SU-DHL-6 (cell line): ENCODE measurements around the gene STK32A.

Source experiments
- H2AFZ ChIP-seq: fragments of 200-600 bp; sonication (generic); 2 replicates; pipeline ENCODE4 v1.6.1; 2014; ENCODE audit warnings: low read depth, mild to moderate bottlenecking, moderate library complexity, mixed read lengths, antibody characterized with exemption, low read length; ENCODE audit not compliant: severe bottlenecking
- H3F3A ChIP-seq: fragments of 200-600 bp; shearing (Covaris generic); 2 replicates; pipeline ENCODE4 v1.6.0; 2016; ENCODE audit warnings: antibody characterized with exemption, mild to moderate bottlenecking; ENCODE audit not compliant: insufficient read depth
- H3K27ac ChIP-seq: fragments of 200-600 bp; sonication (generic); 2 replicates; pipeline ENCODE4 v1.5.1; 2016; ENCODE audit warnings: low read depth, mild to moderate bottlenecking, low read length, moderate library complexity, mixed read lengths
- H3K27me3 ChIP-seq: fragments of 200-600 bp; sonication (generic), shearing (Covaris generic); 2 replicates; pipeline ENCODE4 v1.6.0; 2014; ENCODE audit warnings: mild to moderate bottlenecking, low read length
- H3K36me3 ChIP-seq: fragments of 200-600 bp; sonication (generic); 2 replicates; pipeline ENCODE4 v1.6.1; 2014; ENCODE audit warnings: mild to moderate bottlenecking, low read length, mixed read lengths
- H3K4me2 ChIP-seq: fragments of 300-600, 200-600 bp; shearing (Covaris generic), sonication (generic); 2 replicates; pipeline ENCODE4 v1.6.0; 2014; ENCODE audit warnings: low read length, low read depth, mild to moderate bottlenecking; ENCODE audit not compliant: poor library complexity, severe bottlenecking
- H3K4me3 ChIP-seq: fragments of 200-600 bp; sonication (generic); 2 replicates; pipeline ENCODE4 v1.5.1; 2014; ENCODE audit warnings: antibody characterized with exemption, low read length, mild to moderate bottlenecking, mixed read lengths; ENCODE audit not compliant: insufficient read depth, poor library complexity, severe bottlenecking
- H3K79me2 ChIP-seq: fragments of 200-600 bp; sonication (generic); 2 replicates; pipeline ENCODE4 v1.6.1; 2014; ENCODE audit warnings: mild to moderate bottlenecking, low read length, moderate library complexity; ENCODE audit not compliant: insufficient read depth
- H3K9ac ChIP-seq: fragments of 200-600 bp; sonication (generic); 2 replicates; pipeline ENCODE4 v1.7.0; 2014; ENCODE audit warnings: mild to moderate bottlenecking, low read length
- H3K9me2 ChIP-seq: fragments of 200-600 bp; sonication (generic); replicated peaks from 2 replicates; pipeline ENCODE4 v1.6.1; 2014; ENCODE audit warnings: low read length; ENCODE audit not compliant: insufficient read depth
- H3K9me3 ChIP-seq: fragments of 200-600 bp; sonication (generic); 2 replicates; pipeline ENCODE4 v1.6.1; 2014; ENCODE audit warnings: low read length, mixed read lengths; ENCODE audit not compliant: insufficient read depth
- H4K20me1 ChIP-seq: fragments of 200-600 bp; sonication (generic); 2 replicates; pipeline ENCODE4 v1.6.1; 2014; ENCODE audit warnings: low read depth, mild to moderate bottlenecking, antibody characterized with exemption, low read length, moderate library complexity, mixed read lengths
- EZH2phosphoT487 ChIP-seq: fragments of 200-600 bp; sonication (generic), shearing (Covaris generic); conservative IDR thresholded peaks from 2 replicates; pipeline ENCODE4 v1.6.1; 2018; ENCODE audit warnings: mild to moderate bottlenecking, antibody characterized with exemption, low read length, moderate library complexity, mixed read lengths
- TF ChIP-seq, protein P1 (sequence below): fragments of 200-600 bp; sonication (generic); IDR thresholded peaks from one replicate; pipeline ENCODE4 v1.5.1; 2017; ENCODE audit warnings: antibody characterized with exemption, mild to moderate bottlenecking, low read length, moderate library complexity; ENCODE audit not compliant: insufficient read depth, poor library complexity, severe bottlenecking

The STK32A gene

DNA sequence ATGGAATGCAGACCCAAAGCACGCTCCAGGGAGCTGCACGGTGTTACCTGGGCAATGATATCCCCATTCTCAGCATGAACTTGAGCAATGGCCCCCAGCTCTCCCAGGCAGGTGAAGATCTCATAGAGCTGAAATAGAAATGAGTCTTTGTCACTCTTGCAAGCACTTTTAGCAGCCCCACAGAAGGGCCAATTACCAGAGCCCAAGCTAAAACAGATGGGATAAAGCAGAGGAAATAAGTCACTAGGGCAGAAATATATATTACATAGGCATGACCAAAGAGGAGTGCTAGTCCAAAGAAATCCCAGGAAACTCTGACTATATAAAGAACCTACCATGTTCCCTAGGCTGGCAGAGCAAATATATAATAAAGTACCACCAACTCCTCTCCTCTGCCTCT, 177.7 kb downstream of the STK32A start:
- H3K9ac ChIP-seq = no peak overlapping the region
- no peaks in the 10 kb centered on the region for H3K36me3 ChIP-seq
- no peaks in the 10 kb centered on the region for H3K79me2 ChIP-seq
- no peaks in the 10 kb centered on the region for H3K27me3 ChIP-seq
- H3K4me3 ChIP-seq = no peak overlapping the region
- no peak overlapping the region for H3K4me2 ChIP-seq
- H3K27ac ChIP-seq = no peak overlapping the region
- H2AFZ ChIP-seq = no peak overlapping the region
- TF ChIP-seq EZH2phosphoT487 = no peak
- TF ChIP-seq, protein P1, sequence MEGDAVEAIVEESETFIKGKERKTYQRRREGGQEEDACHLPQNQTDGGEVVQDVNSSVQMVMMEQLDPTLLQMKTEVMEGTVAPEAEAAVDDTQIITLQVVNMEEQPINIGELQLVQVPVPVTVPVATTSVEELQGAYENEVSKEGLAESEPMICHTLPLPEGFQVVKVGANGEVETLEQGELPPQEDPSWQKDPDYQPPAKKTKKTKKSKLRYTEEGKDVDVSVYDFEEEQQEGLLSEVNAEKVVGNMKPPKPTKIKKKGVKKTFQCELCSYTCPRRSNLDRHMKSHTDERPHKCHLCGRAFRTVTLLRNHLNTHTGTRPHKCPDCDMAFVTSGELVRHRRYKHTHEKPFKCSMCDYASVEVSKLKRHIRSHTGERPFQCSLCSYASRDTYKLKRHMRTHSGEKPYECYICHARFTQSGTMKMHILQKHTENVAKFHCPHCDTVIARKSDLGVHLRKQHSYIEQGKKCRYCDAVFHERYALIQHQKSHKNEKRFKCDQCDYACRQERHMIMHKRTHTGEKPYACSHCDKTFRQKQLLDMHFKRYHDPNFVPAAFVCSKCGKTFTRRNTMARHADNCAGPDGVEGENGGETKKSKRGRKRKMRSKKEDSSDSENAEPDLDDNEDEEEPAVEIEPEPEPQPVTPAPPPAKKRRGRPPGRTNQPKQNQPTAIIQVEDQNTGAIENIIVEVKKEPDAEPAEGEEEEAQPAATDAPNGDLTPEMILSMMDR = no peak
- H3K9me3 ChIP-seq = no peaks in the 10 kb centered on the region
- H4K20me1 ChIP-seq = no peaks in the 10 kb centered on the region
- H3F3A ChIP-seq = no peaks in the 10 kb centered on the region
- no peaks in the 10 kb centered on the region for H3K9me2 ChIP-seq

DNA sequence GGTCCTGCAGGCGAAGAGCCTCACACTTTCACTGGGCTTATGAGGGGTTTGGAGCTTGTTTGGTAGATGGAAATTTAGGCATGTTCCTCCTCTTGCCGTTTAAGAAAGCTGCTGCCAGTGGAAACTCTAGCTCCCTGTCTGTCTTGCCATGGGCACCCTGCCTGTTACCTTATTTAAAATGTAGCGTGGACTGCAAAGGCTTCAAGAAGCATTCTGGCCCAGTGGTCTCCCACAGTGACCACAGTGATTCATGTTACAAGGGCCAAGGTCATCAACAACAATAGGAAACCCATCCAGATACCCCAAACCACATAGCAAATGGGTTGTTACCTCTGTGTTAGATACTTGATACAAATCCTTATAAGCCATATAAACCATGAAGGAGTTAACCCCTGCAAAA, 178.4 kb downstream of the STK32A start:
- Histone ChIP-seq H3K36me3 (no peaks in the 10 kb centered on the region), H2AFZ (no peak overlapping the region), H3K4me2 (no peak overlapping the region), H4K20me1 (no peaks in the 10 kb centered on the region), H3K79me2 (no peaks in the 10 kb centered on the region), H3K27me3 (no peaks in the 10 kb centered on the region), H3F3A (no peaks in the 10 kb centered on the region), H3K9me2 (no peaks in the 10 kb centered on the region), H3K4me3 (no peak overlapping the region), H3K27ac (no peak overlapping the region), H3K9me3 (no peaks in the 10 kb centered on the region), H3K9ac (no peak overlapping the region)
- TF ChIP-seq, protein P1 = no peak
- no peak for TF ChIP-seq EZH2phosphoT487

DNA sequence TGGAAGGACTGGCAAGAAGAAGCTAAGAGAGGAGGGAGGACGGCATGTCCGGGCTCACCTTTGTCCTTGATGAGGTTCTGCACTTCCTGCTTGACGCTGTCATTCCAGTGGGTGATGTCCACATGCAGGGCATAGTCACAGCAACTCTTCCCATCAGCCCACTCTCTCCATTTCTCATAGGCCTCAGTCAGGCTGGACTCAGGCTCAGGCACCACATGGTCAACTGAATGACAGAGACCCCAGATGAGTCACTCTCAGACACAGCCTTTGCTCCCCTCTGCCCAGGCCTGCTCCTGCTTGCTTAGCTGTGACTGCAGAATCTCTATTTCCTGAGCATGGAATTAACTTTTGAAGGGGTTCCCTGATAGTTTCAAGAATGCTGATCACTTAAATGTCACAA, 180.8 kb downstream of the STK32A start:
- H3K9me2 ChIP-seq = no peaks in the 10 kb centered on the region
- TF ChIP-seq EZH2phosphoT487 = no peak
- TF ChIP-seq, protein P1 = no peak
- no peak overlapping the region for H3K27ac ChIP-seq
- no peak overlapping the region for H2AFZ ChIP-seq
- H3F3A ChIP-seq = no peaks in the 10 kb centered on the region
- H3K27me3 ChIP-seq = no peaks in the 10 kb centered on the region
- H3K4me2 ChIP-seq = no peak overlapping the region
- no peaks in the 10 kb centered on the region for H4K20me1 ChIP-seq
- no peak overlapping the region for H3K9ac ChIP-seq
- no peaks in the 10 kb centered on the region for H3K36me3 ChIP-seq
- H3K79me2 ChIP-seq = no peaks in the 10 kb centered on the region
- H3K9me3 ChIP-seq = no peaks in the 10 kb centered on the region
- H3K4me3 ChIP-seq = no peak overlapping the region
